Chondrocyte (in vitro differentiated cells): ENCODE results near the gene C13orf46. TPM values are rescaled to one million over a fixed set of nuclear protein-coding genes. Genes with fewer than 3 reads are reported as not detected.

Experiments used
- DNase-seq: peaks from one replicate; pipeline ENCODE4 v3.0.0; 2021; ENCODE audit warnings: mixed read lengths, low spot score
- H3K27ac Mint-ChIP-seq: one replicate; pipeline ENCODE4 v1.8.0; 2021; ENCODE audit warnings: mild to moderate bottlenecking, moderate library complexity, mixed read lengths; ENCODE audit not compliant: unreplicated experiment
- H3K27me3 Mint-ChIP-seq: 2 replicates; pipeline ENCODE4 v1.8.0; 2021; ENCODE audit warnings: low read depth, mixed read lengths
- H3K36me3 Mint-ChIP-seq: 2 replicates; pipeline ENCODE4 v1.8.0; 2021; ENCODE audit warnings: low read depth, mixed read lengths
- H3K4me1 Mint-ChIP-seq: 2 replicates; pipeline ENCODE4 v1.8.0; 2021; ENCODE audit warnings: low read depth, mild to moderate bottlenecking, mixed read lengths
- H3K4me3 Mint-ChIP-seq: one replicate; pipeline ENCODE4 v1.8.0; 2021; ENCODE audit warnings: mild to moderate bottlenecking, moderate library complexity, mixed read lengths; ENCODE audit not compliant: unreplicated experiment
- H3K9me3 Mint-ChIP-seq: 2 replicates; pipeline ENCODE4 v1.8.0; 2021; ENCODE audit warnings: low read depth, mixed read lengths
- total RNA-seq: library from RNA; stranded (reverse); gene quantifications from 3 replicates; pipeline ENCODE4 v1.2.1, GENCODE V29; 2021
- TF ChIP-seq, protein P1 (sequence below): fragments of 200-600 bp; sonication (generic); IDR thresholded peaks from 2 replicates; pipeline ENCODE4 v1.5.0; 2021; ENCODE audit warnings: antibody characterized with exemption, mild to moderate bottlenecking, moderate library complexity

Gene C13orf46
- total RNA-seq, 1 donor from 2014 or later = 2.2 TPM

DNA sequence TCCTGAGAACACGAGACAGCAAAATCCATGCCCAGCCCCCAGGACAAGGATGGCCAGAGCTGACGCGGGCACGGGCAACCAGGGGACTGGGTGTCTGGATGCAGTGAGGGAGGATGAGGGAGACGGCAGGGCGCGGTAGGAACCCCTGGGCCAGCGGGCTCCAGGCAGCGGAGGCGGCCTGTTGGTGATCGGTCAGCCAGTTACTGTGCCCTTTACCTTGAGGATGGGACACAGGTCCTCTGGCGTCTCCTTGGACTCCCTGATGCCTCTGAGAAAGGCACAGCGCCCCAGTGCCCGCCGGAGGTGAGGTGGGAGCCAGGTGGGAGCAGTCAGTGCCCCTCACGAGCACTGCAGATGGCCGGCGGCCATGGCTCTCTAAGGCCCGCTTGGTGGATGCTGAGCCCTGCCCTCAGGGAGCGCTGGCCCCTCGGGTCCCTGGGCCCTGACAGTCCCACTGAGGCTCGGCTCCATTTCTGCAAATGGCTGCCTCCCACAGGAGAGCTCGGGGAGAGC, 31.2 kb downstream of the C13orf46 start:
- H3K4me3 Mint-ChIP-seq = no peak overlapping the region
- peaks cover 11% of the 10 kb centered on the region for H3K4me1 Mint-ChIP-seq
- no peak overlapping the region for H3K27ac Mint-ChIP-seq
- TF ChIP-seq, protein P1, sequence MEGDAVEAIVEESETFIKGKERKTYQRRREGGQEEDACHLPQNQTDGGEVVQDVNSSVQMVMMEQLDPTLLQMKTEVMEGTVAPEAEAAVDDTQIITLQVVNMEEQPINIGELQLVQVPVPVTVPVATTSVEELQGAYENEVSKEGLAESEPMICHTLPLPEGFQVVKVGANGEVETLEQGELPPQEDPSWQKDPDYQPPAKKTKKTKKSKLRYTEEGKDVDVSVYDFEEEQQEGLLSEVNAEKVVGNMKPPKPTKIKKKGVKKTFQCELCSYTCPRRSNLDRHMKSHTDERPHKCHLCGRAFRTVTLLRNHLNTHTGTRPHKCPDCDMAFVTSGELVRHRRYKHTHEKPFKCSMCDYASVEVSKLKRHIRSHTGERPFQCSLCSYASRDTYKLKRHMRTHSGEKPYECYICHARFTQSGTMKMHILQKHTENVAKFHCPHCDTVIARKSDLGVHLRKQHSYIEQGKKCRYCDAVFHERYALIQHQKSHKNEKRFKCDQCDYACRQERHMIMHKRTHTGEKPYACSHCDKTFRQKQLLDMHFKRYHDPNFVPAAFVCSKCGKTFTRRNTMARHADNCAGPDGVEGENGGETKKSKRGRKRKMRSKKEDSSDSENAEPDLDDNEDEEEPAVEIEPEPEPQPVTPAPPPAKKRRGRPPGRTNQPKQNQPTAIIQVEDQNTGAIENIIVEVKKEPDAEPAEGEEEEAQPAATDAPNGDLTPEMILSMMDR = no peak
- H3K36me3 Mint-ChIP-seq = no peaks in the 10 kb centered on the region
- no peaks in the 10 kb centered on the region for H3K9me3 Mint-ChIP-seq
- H3K27me3 Mint-ChIP-seq = no peaks in the 10 kb centered on the region
- DNase-seq = peak; percentile 91

DNA sequence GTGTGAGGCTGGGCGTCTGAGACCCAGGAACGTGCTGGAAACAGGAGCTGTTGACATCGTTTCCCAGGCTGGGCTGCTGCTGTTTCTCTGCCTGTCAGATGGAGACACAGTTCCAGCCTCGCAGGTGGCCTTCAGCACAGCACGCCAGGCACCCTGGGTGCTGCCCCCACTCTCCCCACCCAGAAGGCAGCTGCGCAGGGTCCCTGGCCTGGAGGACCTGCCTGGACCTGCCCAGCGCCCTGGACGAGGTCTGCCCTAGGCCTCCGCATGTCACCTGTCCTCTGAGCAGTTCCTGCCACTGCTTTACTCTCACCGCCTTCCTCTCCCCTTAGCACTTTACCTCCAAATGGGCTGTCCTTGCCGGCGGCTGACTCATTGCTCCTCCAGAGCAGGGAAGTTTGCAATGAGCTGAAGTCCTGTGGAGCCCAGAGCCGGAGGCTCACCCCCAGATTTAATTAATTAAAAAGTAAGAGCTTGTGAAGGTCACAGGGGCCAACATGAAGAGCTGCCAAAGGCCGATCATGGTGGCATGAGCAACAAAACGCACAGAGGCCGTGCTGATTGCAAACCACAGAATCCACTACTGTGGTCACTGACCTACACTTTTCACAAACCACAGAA, 32.2 kb downstream of the C13orf46 start:
- H3K27me3 Mint-ChIP-seq = no peaks in the 10 kb centered on the region
- no peaks in the 10 kb centered on the region for H3K36me3 Mint-ChIP-seq
- no peak overlapping the region for H3K27ac Mint-ChIP-seq
- TF ChIP-seq, protein P1 = no peak
- no peak overlapping the region for H3K4me3 Mint-ChIP-seq
- DNase-seq = peak; percentile 88
- no peaks in the 10 kb centered on the region for H3K9me3 Mint-ChIP-seq
- H3K4me1 Mint-ChIP-seq = peaks cover 11% of the 10 kb centered on the region

DNA sequence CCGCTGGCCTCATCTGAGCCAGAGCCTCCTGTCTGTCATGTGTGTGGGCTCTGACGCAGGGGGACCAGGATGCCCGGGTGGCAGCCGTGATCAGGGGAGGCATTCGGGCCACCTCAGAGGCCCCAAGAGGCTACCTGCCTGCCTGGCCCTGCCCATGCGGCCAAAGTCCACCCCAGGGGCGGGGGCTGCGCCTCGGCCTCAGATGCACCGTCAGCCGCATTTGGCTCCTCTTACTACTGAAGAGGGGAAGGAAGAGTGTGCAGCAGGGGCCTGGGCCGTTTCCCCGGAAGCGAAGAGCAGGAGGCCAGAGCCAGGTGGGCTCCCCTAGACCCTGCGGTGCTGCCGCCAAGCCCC, 34.0 kb downstream of the C13orf46 start:
- Mint-ChIP-seq H3K4me3 (no peak overlapping the region), H3K27ac (no peak overlapping the region), H3K9me3 (no peaks in the 10 kb centered on the region), H3K36me3 (no peaks in the 10 kb centered on the region), H3K4me1 (peaks cover 16% of the 10 kb centered on the region), H3K27me3 (no peaks in the 10 kb centered on the region)
- DNase-seq = no peak
- TF ChIP-seq, protein P1 = no peak

DNA sequence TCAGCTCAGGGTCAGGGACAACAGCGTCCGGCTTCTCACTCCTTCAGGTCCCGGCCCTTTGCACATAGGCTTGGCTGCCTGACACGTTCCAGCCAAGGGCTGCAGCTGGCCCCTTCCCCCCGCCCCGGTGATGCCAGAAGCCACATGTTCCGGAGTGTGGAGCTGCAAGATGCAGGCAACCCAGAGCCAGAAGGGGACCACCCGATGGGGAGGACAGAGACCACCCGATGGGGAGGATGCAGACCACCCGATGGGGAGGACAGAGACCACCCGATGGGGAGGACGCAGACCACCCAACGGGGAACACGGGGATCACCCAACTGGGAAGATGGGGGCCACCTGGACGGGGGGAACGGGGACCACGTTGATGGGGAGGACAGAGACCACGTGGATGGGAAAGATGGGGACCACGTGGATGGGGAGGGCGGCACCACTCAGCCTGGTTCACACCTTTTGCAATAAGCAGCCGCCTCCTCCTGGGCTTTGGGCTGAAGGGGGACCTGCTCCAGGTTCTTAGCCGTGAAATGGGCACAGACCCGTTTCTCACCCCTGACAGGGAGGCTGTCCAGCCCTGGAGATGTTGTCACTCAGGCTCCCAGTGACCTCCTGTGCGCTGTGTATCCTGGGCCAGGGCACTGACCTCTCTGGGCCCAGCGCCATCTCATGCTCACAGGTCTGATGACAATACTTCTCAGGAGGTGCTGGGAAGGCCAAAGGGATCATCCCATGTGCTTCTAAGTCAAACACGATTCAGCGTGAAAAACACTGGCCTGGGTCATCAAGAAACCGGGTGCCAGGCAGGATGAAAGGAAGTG, 34.5 kb downstream of the C13orf46 start:
- peaks cover 16% of the 10 kb centered on the region for H3K4me1 Mint-ChIP-seq
- H3K27ac Mint-ChIP-seq = no peak overlapping the region
- H3K4me3 Mint-ChIP-seq = no peak overlapping the region
- no peaks in the 10 kb centered on the region for H3K9me3 Mint-ChIP-seq
- H3K27me3 Mint-ChIP-seq = no peaks in the 10 kb centered on the region
- no peak for DNase-seq
- TF ChIP-seq, protein P1 = no peak
- no peaks in the 10 kb centered on the region for H3K36me3 Mint-ChIP-seq

DNA sequence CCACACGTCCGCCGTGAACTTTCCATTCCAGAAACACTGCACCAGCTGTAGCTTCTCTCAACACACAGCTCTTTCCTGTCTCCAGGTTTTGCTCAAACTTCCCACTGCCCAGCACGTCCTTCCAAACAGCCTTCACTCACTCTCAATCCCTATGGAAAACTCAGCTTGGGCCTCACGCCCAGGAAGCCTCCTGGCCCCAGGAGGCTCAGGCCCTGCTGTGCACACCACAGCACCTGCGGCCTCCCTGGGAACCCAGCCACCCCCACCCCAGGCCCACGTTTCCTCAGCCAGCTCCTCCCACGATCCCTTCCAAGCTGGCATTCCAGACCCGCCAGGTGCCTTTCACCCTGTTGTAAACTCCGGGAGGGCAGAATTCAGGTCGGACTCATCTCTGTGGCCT, 35.2 kb downstream of the C13orf46 start:
- TF ChIP-seq, protein P1 = no peak
- no peak for DNase-seq
- H3K4me3 Mint-ChIP-seq = no peak overlapping the region
- H3K4me1 Mint-ChIP-seq = peaks cover 16% of the 10 kb centered on the region
- H3K9me3 Mint-ChIP-seq = no peaks in the 10 kb centered on the region
- H3K36me3 Mint-ChIP-seq = no peaks in the 10 kb centered on the region
- H3K27ac Mint-ChIP-seq = no peak overlapping the region
- H3K27me3 Mint-ChIP-seq = no peaks in the 10 kb centered on the region
